ENCODE results near the gene CYP3A7. TPM values are rescaled to one million over a fixed set of nuclear protein-coding genes. Genes with fewer than 3 reads are reported as not detected.

CYP3A7 gene
- total and polyA plus RNA-seq, 2 of the 13 experiments (the other 11 are each of a cell fraction or from before 2014, with no cell fraction given): 5.8 to 6.4 TPM

DNA sequence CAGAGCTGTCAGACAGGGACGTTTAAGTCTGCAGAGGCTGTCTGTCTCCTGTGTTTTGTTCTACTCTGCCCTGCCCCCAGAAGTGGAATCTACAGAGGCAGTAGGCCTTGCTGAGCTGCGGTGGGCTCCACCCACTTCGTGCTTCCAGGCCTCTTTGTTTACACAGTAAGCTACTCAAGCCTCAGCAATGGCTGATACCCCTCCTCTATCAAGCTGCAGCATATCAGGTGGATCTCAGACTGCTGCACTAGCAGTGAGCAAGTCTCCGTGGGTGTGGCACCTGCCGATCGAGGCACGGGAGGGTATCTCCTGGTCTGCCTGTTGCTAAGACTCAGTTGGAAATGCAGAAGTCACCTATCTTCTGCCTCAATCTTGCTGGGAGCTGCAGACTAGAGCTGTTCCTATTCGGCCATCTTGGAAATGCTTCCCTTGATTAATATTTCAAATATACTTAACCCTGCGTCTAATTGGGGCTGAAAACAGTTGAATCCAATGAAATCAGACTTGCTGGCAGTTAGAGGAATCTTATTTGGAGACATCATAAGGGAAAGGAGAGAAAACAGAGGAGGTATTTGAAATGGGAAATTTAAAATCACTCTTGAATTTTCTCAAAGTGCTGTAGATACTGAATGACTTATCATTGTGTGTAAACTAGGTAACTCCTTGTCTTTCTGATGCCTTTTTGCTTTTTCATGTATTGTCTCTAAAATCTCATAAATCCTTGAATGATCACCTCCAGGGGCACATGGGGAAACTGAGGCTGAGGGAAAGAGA, 41.4 kb downstream of the CYP3A7 start (continued):
- no peak for TF ChIP-seq THAP7 (CRISPR knock-in tag; IDR thresholded peaks at IDR 0.05)
- TF ChIP-seq MTA1 (CRISPR knock-in tag; IDR thresholded peaks at IDR 0.05; ENCODE audit: borderline replicate concordance): peak; percentile 82; the same call in 1 of the 2 replicates
- no peak for TF ChIP-seq SNAPC4 (CRISPR knock-in tag; IDR thresholded peaks at IDR 0.05)
- TF ChIP-seq, protein P1, sequence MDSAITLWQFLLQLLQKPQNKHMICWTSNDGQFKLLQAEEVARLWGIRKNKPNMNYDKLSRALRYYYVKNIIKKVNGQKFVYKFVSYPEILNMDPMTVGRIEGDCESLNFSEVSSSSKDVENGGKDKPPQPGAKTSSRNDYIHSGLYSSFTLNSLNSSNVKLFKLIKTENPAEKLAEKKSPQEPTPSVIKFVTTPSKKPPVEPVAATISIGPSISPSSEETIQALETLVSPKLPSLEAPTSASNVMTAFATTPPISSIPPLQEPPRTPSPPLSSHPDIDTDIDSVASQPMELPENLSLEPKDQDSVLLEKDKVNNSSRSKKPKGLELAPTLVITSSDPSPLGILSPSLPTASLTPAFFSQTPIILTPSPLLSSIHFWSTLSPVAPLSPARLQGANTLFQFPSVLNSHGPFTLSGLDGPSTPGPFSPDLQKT (CRISPR knock-in tag; IDR thresholded peaks at IDR 0.05; ENCODE audit: borderline replicate concordance): no peak
- no peak for TF ChIP-seq ZFP41 (CRISPR knock-in tag; IDR thresholded peaks at IDR 0.05; ENCODE audit: borderline replicate concordance)
- TF ChIP-seq POGK (CRISPR knock-in tag; conservative IDR thresholded peaks at IDR 0.05): peak; percentile 89
- TF ChIP-seq ZNF343 (CRISPR knock-in tag; IDR thresholded peaks at IDR 0.05): peak; percentile 67; the same call in 1 of the 2 replicates
- TF ChIP-seq, protein P2, sequence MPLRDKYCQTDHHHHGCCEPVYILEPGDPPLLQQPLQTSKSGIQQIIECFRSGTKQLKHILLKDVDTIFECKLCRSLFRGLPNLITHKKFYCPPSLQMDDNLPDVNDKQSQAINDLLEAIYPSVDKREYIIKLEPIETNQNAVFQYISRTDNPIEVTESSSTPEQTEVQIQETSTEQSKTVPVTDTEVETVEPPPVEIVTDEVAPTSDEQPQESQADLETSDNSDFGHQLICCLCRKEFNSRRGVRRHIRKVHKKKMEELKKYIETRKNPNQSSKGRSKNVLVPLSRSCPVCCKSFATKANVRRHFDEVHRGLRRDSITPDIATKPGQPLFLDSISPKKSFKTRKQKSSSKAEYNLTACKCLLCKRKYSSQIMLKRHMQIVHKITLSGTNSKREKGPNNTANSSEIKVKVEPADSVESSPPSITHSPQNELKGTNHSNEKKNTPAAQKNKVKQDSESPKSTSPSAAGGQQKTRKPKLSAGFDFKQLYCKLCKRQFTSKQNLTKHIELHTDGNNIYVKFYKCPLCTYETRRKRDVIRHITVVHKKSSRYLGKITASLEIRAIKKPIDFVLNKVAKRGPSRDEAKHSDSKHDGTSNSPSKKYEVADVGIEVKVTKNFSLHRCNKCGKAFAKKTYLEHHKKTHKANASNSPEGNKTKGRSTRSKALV (CRISPR knock-in tag; IDR thresholded peaks at IDR 0.05): peak; percentile 80; the same call in 1 of the 2 replicates
- TF ChIP-seq DNMT3B (CRISPR knock-in tag; conservative IDR thresholded peaks at IDR 0.05): 0 out of 2 replicates have a peak, but pooled peaks have one; percentile 45
- no peak for TF ChIP-seq ZNF558 (CRISPR knock-in tag; IDR thresholded peaks at IDR 0.05; ENCODE audit: borderline replicate concordance)
- no peak for TF ChIP-seq TERF1 (CRISPR knock-in tag; IDR thresholded peaks at IDR 0.05)
- TF ChIP-seq TRIM24 (CRISPR knock-in tag; IDR thresholded peaks at IDR 0.05): no peak
- peak; percentile 70 for TF ChIP-seq POGZ (CRISPR knock-in tag; IDR thresholded peaks at IDR 0.05)
- TF ChIP-seq IRF1 (CRISPR knock-in tag; IDR thresholded peaks at IDR 0.05; ENCODE audit: low read depth): no peak
